ENCODE data around the gene PRPH.

Gene PRPH

GRCh38 chr12:49347311-49348193 is 52.6 kb downstream of the PRPH start:
- DNase-seq: peak; percentile 76 to 89
